K562 (cell line): ENCODE measurements around the gene PLAAT3. TPM values are rescaled to one million over a fixed set of nuclear protein-coding genes. Genes with fewer than 3 reads are reported as not detected.

Experiments
- BACH1 ChIP-seq: fragments of 200-800 bp; sonication (Bioruptor generic); IDR thresholded peaks from 2 replicates; pipeline ENCODE4 v1.6.1; 2016; ENCODE audit warnings: missing genetic modification characterization, missing compliant biosample characterization
- BCOR ChIP-seq: fragments of 450-650 bp; IDR thresholded peaks from 2 replicates; pipeline ENCODE4 v1.6.1; 2016
- CBFA2T3 ChIP-seq: fragments of 450-650 bp; IDR thresholded peaks from 2 replicates; pipeline ENCODE4 v1.6.1; 2017
- CBX3 ChIP-seq, 2 experiments: IDR thresholded peaks; 1 replicate in 1 of 2; 2 replicates in 1 of 2; pipeline ENCODE4 v1.6.1; 2012; ENCODE audit warnings: inconsistent platforms in 2 of 2, low read length in 2 of 2, borderline replicate concordance in 1 of 2, control low read depth in 1 of 2
- EP400 ChIP-seq: fragments of 450-650 bp; IDR thresholded peaks from 2 replicates; pipeline ENCODE4 v1.6.1; 2017; ENCODE audit warnings: antibody characterized with exemption, mild to moderate bottlenecking, moderate library complexity
- JUN ChIP-seq, 2 experiments: sonication (generic) in 1 of 2; formaldehyde crosslinking in 1 of 2; IDR thresholded peaks; 2 replicates each; pipeline versions ENCODE4 v1.6.1 to v1.8.0; 2012 to 2022; ENCODE audit warnings: borderline replicate concordance in 2 of 2, mild to moderate bottlenecking in 2 of 2, improper control_type of control experiment in 1 of 2, low read depth in 1 of 2, low read length in 1 of 2, missing genetic modification reagents in 1 of 2
- MTA3 ChIP-seq: fragments of 450-650 bp; formaldehyde crosslinking; IDR thresholded peaks from 2 replicates; pipeline ENCODE4 v1.6.1; 2017; ENCODE audit warnings: mild to moderate bottlenecking, borderline replicate concordance
- NRF1 ChIP-seq, 2 experiments: fragments of 450-650 bp; IDR thresholded peaks in 1 of 2; conservative IDR thresholded peaks in 1 of 2; 2 replicates each; pipeline ENCODE4 v1.6.1; 2014; ENCODE audit warnings: mild to moderate bottlenecking in 2 of 2
- PHF20 ChIP-seq: fragments of 450-650 bp; IDR thresholded peaks from 2 replicates; pipeline ENCODE4 v1.6.1; 2018; ENCODE audit not compliant: partially characterized antibody
- TAF9B ChIP-seq: fragments of 450-650 bp; IDR thresholded peaks from 2 replicates; pipeline ENCODE4 v1.6.1; 2018; ENCODE audit warnings: mild to moderate bottlenecking; ENCODE audit not compliant: partially characterized antibody
- TAL1 ChIP-seq: fragments of 450-650 bp; IDR thresholded peaks from 2 replicates; pipeline ENCODE4 v1.6.1; 2016; ENCODE audit warnings: mild to moderate bottlenecking
- TCFL5 ChIP-seq: fragments of 250-450 bp; sonication (Bioruptor Pico); conservative IDR thresholded peaks from 2 replicates; pipeline ENCODE4 v1.6.1; 2021; ENCODE audit warnings: mild to moderate bottlenecking, moderate library complexity, matching md5 sums
- polyA plus RNA-seq, 8 experiments: library from polyadenylated mRNA; depleted of rRNA in 4 of 8; stranded (reverse) in 5 of 8; unstranded in 3 of 8; fragments of >200 nt; fragmentation: Nextera tagmentation in 2 of 8; fragmentation: Illumina TruSeq in 1 of 8; extraction: Ambion mirVana in 2 of 8; extraction: Trizol in 1 of 8; gene quantifications; 2 replicates each; pipeline versions ENCODE4 v1.2.1 to v1.2.3, GENCODE V29; 2011 to 2014; ENCODE audit warnings: inconsistent platforms in 1 of 8, missing spikeins in 1 of 8
- total RNA-seq, 7 experiments: library from RNA; depleted of rRNA in 6 of 7; stranded (reverse); fragments of >200 nt in 6 of 7; fragmentation: Illumina TruSeq in 2 of 7; extraction: Trizol in 2 of 7; gene quantifications; 2 replicates each; pipeline versions ENCODE4 v1.2.1 to v1.2.3, GENCODE V29; 2011 to 2021; ENCODE audit warnings: low replicate concordance in 1 of 7
- TF ChIP-seq, protein P1 (sequence below): sonication (generic); formaldehyde crosslinking; IDR thresholded peaks from 2 replicates; pipeline ENCODE4 v1.8.0; 2022; ENCODE audit warnings: missing genetic modification reagents, mild to moderate bottlenecking, moderate library complexity, borderline replicate concordance
- TF ChIP-seq, protein P2 (sequence below), 2 experiments: fragments of 450-650 bp in 1 of 2; IDR thresholded peaks; 2 replicates each; pipeline ENCODE4 v1.6.1; 2011 to 2017; ENCODE audit warnings: low read depth in 2 of 2, antibody characterized with exemption in 1 of 2, borderline replicate concordance in 1 of 2, low read length in 1 of 2, mild to moderate bottlenecking in 1 of 2, mixed read lengths in 1 of 2; ENCODE audit not compliant: control insufficient read depth in 1 of 2

The PLAAT3 gene
- total and polyA plus RNA-seq, 9 of the 15 experiments (the other 6 are each of a cell fraction or from before 2014, with no cell fraction given) = 0.80 to 2.7 (median 1.4) TPM

DNA sequence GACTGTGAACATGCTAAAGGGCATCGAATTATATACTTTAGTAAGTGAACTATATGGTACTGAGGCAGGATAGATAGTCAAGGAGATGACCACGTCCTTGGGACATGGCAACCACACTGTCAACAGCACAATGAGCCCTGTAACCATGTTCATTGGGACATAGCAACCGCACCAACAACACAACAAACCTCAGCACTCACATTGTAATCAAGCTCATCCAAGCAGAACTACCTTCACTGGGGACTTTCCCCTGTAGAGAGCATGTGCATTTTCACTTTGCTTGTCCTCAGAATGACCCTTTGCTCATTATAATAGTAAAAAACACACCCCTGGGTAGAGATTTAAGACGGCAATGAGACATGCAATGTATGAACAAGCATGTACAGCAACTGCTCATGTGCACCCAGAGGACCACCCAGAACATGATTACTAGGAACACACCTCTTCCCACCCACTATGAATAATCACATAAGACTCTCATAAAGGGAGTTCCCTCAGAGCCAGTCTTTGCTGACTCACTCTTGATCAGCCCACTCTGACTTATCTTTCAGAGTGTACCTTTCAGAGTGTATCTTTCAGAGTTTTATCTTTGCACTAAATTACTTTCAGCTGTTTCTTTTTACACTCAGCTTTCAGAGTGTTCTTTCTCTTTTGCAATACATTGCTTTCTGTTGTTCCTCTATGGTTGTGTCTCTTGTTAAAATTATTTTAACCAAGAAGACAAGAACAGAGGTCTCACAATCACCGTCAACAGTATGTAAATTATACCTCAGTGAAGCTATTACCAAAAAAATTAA, 47.0 kb downstream of the PLAAT3 start (continued):
- TF ChIP-seq, protein P1, sequence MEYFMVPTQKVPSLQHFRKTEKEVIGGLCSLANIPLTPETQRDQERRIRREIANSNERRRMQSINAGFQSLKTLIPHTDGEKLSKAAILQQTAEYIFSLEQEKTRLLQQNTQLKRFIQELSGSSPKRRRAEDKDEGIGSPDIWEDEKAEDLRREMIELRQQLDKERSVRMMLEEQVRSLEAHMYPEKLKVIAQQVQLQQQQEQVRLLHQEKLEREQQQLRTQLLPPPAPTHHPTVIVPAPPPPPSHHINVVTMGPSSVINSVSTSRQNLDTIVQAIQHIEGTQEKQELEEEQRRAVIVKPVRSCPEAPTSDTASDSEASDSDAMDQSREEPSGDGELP = peak; percentile 62; the same call in 1 of the 2 replicates
- peak; percentile 51 for TF ChIP-seq EP400
- TF ChIP-seq TAF9B = peak; percentile 88
- TF ChIP-seq CBX3 (IDR thresholded peaks at IDR 0.05; ENCODE audit: borderline replicate concordance in 1 of 2, low read length in 2 of 2) = peak in 1 of 2 experiments; percentile 9; a peak in 1 of 3 replicates
- TF ChIP-seq PHF20 = no peak
- TF ChIP-seq BCOR = peak; percentile 42; the same call in 1 of the 2 replicates
- TF ChIP-seq CBFA2T3 = peak; percentile 91
- TF ChIP-seq TAL1 = peak; percentile 78
- peak; percentile 76; the same call in 1 of the 2 replicates for TF ChIP-seq MTA3
- TF ChIP-seq TCFL5 (CRISPR knock-in tag) = no peak
- TF ChIP-seq BACH1 (tag) = peak; percentile 92
- TF ChIP-seq NRF1 (conservative IDR thresholded peaks at IDR 0.05 in 1 of 2, IDR thresholded peaks at IDR 0.05 in 1 of 2) = peak; percentile 61 to 63
- TF ChIP-seq JUN (IDR thresholded peaks at IDR 0.05; ENCODE audit: borderline replicate concordance, low read depth, low read length) = peak; percentile 60
- TF ChIP-seq JUN (CRISPR knock-in tag; IDR thresholded peaks at IDR 0.05; ENCODE audit: borderline replicate concordance) = no peak
- TF ChIP-seq, protein P2, sequence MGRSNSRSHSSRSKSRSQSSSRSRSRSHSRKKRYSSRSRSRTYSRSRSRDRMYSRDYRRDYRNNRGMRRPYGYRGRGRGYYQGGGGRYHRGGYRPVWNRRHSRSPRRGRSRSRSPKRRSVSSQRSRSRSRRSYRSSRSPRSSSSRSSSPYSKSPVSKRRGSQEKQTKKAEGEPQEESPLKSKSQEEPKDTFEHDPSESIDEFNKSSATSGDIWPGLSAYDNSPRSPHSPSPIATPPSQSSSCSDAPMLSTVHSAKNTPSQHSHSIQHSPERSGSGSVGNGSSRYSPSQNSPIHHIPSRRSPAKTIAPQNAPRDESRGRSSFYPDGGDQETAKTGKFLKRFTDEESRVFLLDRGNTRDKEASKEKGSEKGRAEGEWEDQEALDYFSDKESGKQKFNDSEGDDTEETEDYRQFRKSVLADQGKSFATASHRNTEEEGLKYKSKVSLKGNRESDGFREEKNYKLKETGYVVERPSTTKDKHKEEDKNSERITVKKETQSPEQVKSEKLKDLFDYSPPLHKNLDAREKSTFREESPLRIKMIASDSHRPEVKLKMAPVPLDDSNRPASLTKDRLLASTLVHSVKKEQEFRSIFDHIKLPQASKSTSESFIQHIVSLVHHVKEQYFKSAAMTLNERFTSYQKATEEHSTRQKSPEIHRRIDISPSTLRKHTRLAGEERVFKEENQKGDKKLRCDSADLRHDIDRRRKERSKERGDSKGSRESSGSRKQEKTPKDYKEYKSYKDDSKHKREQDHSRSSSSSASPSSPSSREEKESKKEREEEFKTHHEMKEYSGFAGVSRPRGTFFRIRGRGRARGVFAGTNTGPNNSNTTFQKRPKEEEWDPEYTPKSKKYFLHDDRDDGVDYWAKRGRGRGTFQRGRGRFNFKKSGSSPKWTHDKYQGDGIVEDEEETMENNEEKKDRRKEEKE (IDR thresholded peaks at IDR 0.05; ENCODE audit: borderline replicate concordance in 1 of 2, control insufficient read depth in 1 of 2, low read depth in 2 of 2, low read length in 1 of 2) = no peak
